Calu3 (cell line): ENCODE data around the gene NELL1. TPM values are rescaled to one million over a fixed set of nuclear protein-coding genes. Genes with fewer than 3 reads are reported as not detected.
"Not testable (repeated sequence)": the region's sequence is repeated elsewhere in the genome, so short reads cannot be mapped to it uniquely, and the experiment has no call there.

Experiments
- BruUV-seq: library from RNA; stranded (reverse); fragments of 400-500 nt; replicated peaks from 2 replicates; lab custom pipeline; 2021; lab: Mats Ljungman, UMichigan
- CTCF ChIA-PET: fragments of 300-600 bp; sonication (Branson Sonifier 250); formaldehyde crosslinking; loops from one replicate; lab custom pipeline; 2022; ENCODE audit warnings: antibody characterized with exemption; lab: Charles Lee
- DNase-seq: peaks from one replicate; pipeline ENCODE4 v3.0.0; 2022
- H3K27ac Mint-ChIP-seq: one replicate; pipeline ENCODE4 v1.8.0; 2022; ENCODE audit warnings: mixed read lengths; ENCODE audit not compliant: unreplicated experiment
- H3K27me3 Mint-ChIP-seq: one replicate; pipeline ENCODE4 v1.8.0; 2022; ENCODE audit warnings: mixed read lengths; ENCODE audit not compliant: unreplicated experiment
- H3K36me3 Mint-ChIP-seq: one replicate; pipeline ENCODE4 v1.8.0; 2022; ENCODE audit warnings: mild to moderate bottlenecking, moderate library complexity, mixed read lengths; ENCODE audit not compliant: insufficient read depth, unreplicated experiment
- H3K4me1 Mint-ChIP-seq: one replicate; pipeline ENCODE4 v1.8.0; 2022; ENCODE audit warnings: mild to moderate bottlenecking, low read depth, mixed read lengths; ENCODE audit not compliant: unreplicated experiment
- H3K4me3 Mint-ChIP-seq: one replicate; pipeline ENCODE4 v1.8.0; 2022; ENCODE audit warnings: mild to moderate bottlenecking, low read depth, moderate library complexity, mixed read lengths; ENCODE audit not compliant: unreplicated experiment
- H3K9me3 Mint-ChIP-seq: one replicate; pipeline ENCODE4 v1.8.0; 2022; ENCODE audit warnings: low read depth, mixed read lengths; ENCODE audit not compliant: unreplicated experiment
- CTCF ChIP-seq: fragments of 200-600 bp; IDR thresholded peaks from one replicate; pipeline ENCODE4 v1.8.0; 2022; ENCODE audit warnings: antibody characterized with exemption; ENCODE audit not compliant: unreplicated experiment
- intact Hi-C: fragments of 100-400 bp; cut with micrococcal nuclease; formaldehyde crosslinking; loops from one replicate; pipeline ENCODE4 v1.10.0; 2022; ENCODE audit not compliant: unreplicated experiment
- total RNA-seq: library from RNA; stranded (reverse); gene quantifications from 2 replicates; pipeline ENCODE4 v1.2.3, GENCODE V29; 2022

The NELL1 gene
- total RNA-seq, 1 experiment from 2014 or later: not detected

GRCh38 chr11:21132146-21132720 lies 462.8 kb downstream of the NELL1 start:
- H3K9me3 Mint-ChIP-seq: peaks cover 11% of the 10 kb centered on the region
- no peaks in the 10 kb centered on the region for H3K36me3 Mint-ChIP-seq
- no TSS peak for BruUV-seq
- DNase-seq: no peak
- intact Hi-C loops: no loop called here
- CTCF ChIA-PET: no interaction called here
- H3K4me3 Mint-ChIP-seq: no peak overlapping the region
- TF ChIP-seq CTCF: no peak
- H3K4me1 Mint-ChIP-seq: no peaks in the 10 kb centered on the region
- H3K27me3 Mint-ChIP-seq: no peaks in the 10 kb centered on the region
- no peak overlapping the region for H3K27ac Mint-ChIP-seq

- peaks cover 8% of the 10 kb centered on the region for H3K9me3 Mint-ChIP-seq
- no TSS peak for BruUV-seq
- no peak overlapping the region for H3K4me3 Mint-ChIP-seq
- CTCF ChIA-PET: no interaction called here
- H3K4me1 Mint-ChIP-seq: no peaks in the 10 kb centered on the region
- no peak for TF ChIP-seq CTCF
- no peak for DNase-seq
- intact Hi-C loops: no loop called here
- no peak overlapping the region for H3K27ac Mint-ChIP-seq
- H3K27me3 Mint-ChIP-seq: no peaks in the 10 kb centered on the region
- no peaks in the 10 kb centered on the region for H3K36me3 Mint-ChIP-seq
Measured at GRCh38 chr11:21133244-21133643, 463.9 kb downstream of the NELL1 start.

GRCh38 chr11:21133722-21134121 lies 464.3 kb downstream of the NELL1 start:
- Mint-ChIP-seq H3K9me3 (peaks cover 5% of the 10 kb centered on the region), H3K4me1 (no peaks in the 10 kb centered on the region), H3K4me3 (no peak overlapping the region), H3K27ac (no peak overlapping the region), H3K36me3 (no peaks in the 10 kb centered on the region), H3K27me3 (no peaks in the 10 kb centered on the region)
- no peak for DNase-seq
- BruUV-seq: no TSS peak
- intact Hi-C loops: no loop called here
- no peak for TF ChIP-seq CTCF
- CTCF ChIA-PET: no interaction called here

- no peak overlapping the region for H3K4me3 Mint-ChIP-seq
- CTCF ChIA-PET: no interaction called here
- no TSS peak for BruUV-seq
- intact Hi-C loops: no loop called here
- H3K4me1 Mint-ChIP-seq: no peaks in the 10 kb centered on the region
- H3K9me3 Mint-ChIP-seq: peaks cover 8% of the 10 kb centered on the region
- no peaks in the 10 kb centered on the region for H3K36me3 Mint-ChIP-seq
- no peaks in the 10 kb centered on the region for H3K27me3 Mint-ChIP-seq
- no peak overlapping the region for H3K27ac Mint-ChIP-seq
- no peak for TF ChIP-seq CTCF
- DNase-seq: no peak
Measured at GRCh38 chr11:21137803-21138202, 468.4 kb downstream of the NELL1 start.

GRCh38 chr11:21141557-21141956 lies 472.2 kb downstream of the NELL1 start:
- H3K4me1 Mint-ChIP-seq, CTCF ChIA-PET, H3K36me3 Mint-ChIP-seq, BruUV-seq, H3K27me3 Mint-ChIP-seq, H3K27ac Mint-ChIP-seq, DNase-seq, H3K4me3 Mint-ChIP-seq, intact Hi-C loops: not testable (repeated sequence)
- H3K9me3 Mint-ChIP-seq: peaks cover 13% of the 10 kb centered on the region
